Endometrial microvascular endothelial cells (primary cell): ENCODE data around the gene HIRA. TPM values are rescaled to one million over a fixed set of nuclear protein-coding genes. Genes with fewer than 3 reads are reported as not detected.

Source experiments
- in situ Hi-C: cut with HindIII; loops from 2 replicates; pipeline ENCODE4 v1.10.0; 2017; ENCODE audit warnings: low sequenced_read_pairs, low pct_unique_long_range_greater_than_20kb; ENCODE audit errors: inconsistent ontology term
- total RNA-seq: library from RNA; depleted of rRNA; stranded (reverse); fragments of >200 nt; gene quantifications from one replicate; pipeline ENCODE4 v1.2.3, GENCODE V29; 2015; ENCODE audit errors: inconsistent ontology term

HIRA gene, protein sequence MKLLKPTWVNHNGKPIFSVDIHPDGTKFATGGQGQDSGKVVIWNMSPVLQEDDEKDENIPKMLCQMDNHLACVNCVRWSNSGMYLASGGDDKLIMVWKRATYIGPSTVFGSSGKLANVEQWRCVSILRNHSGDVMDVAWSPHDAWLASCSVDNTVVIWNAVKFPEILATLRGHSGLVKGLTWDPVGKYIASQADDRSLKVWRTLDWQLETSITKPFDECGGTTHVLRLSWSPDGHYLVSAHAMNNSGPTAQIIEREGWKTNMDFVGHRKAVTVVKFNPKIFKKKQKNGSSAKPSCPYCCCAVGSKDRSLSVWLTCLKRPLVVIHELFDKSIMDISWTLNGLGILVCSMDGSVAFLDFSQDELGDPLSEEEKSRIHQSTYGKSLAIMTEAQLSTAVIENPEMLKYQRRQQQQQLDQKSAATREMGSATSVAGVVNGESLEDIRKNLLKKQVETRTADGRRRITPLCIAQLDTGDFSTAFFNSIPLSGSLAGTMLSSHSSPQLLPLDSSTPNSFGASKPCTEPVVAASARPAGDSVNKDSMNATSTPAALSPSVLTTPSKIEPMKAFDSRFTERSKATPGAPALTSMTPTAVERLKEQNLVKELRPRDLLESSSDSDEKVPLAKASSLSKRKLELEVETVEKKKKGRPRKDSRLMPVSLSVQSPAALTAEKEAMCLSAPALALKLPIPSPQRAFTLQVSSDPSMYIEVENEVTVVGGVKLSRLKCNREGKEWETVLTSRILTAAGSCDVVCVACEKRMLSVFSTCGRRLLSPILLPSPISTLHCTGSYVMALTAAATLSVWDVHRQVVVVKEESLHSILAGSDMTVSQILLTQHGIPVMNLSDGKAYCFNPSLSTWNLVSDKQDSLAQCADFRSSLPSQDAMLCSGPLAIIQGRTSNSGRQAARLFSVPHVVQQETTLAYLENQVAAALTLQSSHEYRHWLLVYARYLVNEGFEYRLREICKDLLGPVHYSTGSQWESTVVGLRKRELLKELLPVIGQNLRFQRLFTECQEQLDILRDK
- total RNA-seq = 18.4 TPM

DNA sequence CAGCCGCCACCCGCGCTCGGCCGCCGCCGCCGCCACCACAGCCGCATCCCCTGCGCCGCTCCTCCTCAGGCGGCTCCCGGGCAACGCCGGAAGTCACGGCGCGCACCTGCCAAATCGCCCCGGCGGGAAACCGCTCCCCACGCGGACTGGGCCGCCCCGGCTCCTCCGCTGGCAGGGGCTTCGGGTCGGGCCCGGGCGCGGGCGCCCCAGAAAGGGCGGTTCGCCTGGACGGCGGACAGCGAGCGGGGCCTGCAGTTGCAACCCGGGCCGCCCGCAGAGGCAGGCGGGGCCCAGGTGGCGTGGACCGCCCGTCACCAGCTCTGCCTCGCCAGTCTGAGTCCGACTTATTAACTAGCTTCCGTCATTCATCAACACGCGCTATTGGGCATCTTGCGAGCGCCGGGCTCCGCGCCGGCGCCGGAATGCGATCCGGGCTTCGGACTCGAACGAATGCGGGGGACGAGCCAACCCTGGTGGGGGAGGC is at the start of gene HIRA:
HIRA (minus strand) TSS at position 85 of the 484 bp plus-strand sequence. CDS start 257 bp downstream, outside the sequence.
- in situ Hi-C loops = no loop called here

DNA sequence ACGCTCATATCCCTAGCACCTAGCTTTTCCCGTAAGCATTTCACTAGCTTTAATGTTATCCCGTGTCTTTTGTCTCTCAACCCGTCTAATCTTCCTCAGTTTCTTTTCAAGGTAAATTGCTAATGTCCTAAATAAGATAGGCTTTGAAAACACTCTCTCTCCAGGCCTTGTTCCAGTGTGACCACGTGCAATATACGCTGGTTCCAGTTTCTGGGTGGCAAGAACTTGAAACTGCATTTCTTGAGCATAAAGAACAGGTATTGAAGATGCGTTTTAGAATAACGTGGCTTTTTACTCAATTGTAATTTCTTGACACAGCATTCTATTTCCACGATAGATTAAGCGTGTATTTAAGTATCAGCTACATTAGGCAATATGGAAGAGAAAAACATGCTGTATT is 49.3 kb upstream of the HIRA start:
- in situ Hi-C loops = no loop called here

DNA sequence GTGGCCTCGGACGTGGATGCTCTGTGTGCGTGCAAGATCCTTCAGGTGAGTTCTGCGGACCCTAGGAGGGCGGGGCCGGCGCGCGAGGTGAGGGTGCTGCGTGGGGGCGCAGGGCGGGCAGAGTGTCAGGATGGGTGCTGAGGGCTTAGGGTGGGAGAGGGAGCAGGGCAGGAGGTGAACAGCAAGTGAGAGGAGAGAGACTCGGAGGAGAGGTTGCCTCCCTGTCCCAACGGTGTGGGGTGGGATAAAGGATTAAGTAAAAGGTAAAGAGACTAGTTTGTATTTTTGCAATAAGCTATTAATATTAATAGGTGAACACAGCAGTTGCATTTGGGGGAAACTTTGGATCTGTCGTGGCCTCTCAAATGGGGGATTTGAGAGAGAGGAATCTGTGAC is 48.6 kb upstream of the HIRA start:
- in situ Hi-C loops = no loop called here

DNA sequence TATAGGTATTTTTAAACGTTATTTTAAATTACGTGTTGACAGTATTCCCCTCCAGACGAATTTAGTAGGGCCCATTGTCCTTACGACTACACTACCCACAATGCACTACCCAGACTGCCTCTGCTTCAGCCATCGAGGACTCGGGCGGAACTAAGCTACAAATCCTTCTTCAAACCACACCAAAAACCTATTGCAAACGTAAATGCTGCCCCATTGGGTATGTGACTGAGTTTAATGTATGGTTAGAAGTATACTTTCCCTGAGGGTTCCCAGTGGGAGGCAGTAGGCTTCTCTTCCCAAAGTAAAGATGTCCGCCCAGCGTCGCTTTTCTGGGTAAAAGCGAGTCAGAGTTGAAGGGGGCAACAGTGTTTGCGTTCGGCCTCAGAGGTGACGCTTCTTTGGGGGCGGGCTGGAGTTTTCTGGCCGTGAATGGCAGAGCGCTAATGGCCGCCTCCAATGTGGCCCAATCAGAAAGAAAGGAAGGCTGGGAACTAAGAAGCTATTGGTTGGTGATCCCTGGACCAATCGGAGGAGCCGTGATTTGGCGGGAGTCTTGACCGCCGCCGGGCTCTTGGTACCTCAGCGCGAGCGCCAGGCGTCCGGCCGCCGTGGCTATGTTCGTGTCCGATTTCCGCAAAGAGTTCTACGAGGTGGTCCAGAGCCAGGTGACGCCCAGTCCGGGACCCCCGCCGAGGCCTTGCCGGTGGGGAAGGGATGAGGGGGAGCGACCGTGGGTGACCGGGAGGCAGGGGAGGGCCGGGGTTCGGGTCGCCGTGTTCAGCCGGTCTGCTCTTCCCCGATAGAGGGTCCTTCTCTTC is 48.0 kb upstream of the HIRA start, which contains the start of gene CDC45:
CDC45 (plus strand) TSS at position 566 of the 818 bp plus-strand sequence; CDS start at position 615, 49 bp downstream.
- in situ Hi-C loops = no loop called here

DNA sequence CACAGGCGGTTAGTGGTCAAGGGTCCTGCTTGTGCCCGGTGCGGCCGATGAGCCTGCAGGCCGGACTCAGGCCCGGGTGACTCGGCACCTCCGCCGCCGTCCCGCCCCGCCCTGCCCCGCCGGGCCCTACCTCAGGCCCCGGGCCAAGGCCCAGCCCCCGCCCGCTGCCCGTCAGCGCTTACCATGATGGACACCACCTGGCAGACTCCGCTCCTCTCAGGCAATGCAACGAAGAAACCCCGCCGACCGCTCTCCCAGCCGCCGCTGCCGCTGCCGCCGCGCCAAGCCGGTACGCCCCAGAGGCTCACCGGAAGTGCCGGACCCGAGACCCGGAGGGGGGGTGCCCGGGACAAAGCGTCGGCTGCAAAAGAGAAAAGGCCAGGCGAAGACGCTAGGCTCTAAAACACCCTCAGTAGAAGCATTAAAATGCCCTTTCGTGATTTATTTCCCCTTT is 47.4 kb upstream of the HIRA start, which contains the start of gene UFD1:
UFD1 (minus strand) TSS at position 293 of the 454 bp plus-strand sequence; CDS start at position 185, 108 bp downstream.
- in situ Hi-C loops = no loop called here

DNA sequence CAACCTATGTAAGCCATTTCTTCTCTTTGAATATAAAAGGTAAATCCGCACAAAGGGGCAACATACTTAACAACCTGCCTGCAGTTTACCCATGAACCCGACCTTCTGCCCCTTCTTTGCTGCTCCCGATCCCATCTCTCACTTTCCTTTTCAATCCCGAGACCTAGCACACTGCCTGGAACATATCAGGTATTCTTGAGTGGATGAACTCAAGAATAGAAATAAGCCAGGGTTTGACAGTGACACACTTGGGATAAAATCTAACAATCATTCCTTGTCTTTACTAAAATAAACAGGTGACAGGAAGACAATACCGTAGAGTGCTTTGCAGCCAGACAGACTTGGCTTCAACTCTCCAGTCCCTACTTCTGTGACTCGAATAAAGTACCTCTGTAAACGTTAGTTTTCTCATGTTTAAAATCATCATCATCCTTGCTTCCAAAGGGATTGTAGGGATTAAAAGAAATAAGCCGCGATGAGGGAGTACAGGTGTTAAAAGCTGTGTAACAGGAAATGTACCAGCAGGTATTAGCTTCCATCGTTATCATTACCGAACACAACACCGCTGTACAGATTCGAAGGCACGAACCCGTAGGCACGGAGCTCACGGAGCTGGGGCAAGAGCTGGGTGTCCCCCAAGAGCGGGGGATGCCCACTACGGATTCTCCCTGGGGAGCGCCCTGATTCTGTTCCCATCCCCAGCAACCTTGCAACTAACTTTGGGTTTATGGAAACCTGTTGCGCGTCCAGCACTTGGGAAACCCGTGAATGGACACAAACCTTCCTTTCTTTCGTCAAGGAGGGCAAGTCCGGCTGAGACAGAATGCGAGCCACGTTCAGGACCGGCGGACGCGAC is 46.7 kb upstream of the HIRA start:
- in situ Hi-C loops = no loop called here

DNA sequence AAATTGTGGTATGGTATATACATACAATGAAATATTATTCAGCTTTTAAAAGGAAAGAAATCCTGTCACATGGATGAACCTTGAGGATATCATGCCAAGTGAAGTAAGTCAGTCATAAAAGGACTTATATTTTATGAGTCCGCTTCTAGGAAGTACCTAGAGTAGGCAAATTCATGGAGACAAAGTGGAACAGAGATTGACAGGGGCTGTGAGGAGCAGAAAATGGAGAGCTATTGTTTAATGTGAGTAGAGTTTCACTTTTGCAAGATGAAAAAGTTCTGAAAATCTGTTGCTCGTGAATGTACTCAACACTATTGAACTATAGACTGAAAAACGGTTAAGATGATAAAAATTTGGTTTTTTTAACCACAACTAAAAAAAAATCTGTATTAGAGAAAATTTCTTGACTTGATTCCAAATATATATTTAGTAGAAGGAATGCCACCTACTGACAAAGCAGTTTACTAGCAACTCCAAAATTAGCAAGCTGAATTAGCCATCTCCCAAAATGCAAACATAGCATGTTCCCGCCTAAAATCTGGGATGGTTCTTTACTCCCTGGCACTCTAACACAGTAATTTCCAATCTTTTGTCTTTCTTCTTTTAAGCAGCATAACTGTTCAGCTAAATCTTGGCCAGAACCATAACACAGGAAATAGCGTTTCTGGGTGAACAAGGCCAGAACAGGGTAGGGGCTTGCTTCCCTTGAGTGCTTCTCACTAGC is 46.0 kb upstream of the HIRA start:
- in situ Hi-C loops = no loop called here

DNA sequence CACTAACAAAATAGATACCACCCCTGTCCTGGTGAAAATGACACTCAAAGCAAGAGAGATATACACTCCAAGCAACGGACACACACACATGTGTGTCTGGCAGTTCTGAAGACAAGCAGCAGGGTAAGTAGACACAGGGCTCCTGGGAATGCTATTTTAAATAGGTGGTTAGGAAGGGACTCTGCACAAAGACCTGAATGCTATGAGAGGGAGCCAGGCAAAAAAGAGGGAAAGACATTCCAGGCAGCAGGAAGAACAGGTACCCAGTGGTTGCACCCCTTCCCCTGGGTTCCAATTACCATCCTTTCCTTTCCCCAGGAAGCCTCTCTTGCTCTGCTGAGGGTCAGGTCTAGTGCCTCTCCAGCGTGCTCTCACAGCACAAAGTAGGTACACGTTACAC is 44.5 kb upstream of the HIRA start:
- in situ Hi-C loops = no loop called here

DNA sequence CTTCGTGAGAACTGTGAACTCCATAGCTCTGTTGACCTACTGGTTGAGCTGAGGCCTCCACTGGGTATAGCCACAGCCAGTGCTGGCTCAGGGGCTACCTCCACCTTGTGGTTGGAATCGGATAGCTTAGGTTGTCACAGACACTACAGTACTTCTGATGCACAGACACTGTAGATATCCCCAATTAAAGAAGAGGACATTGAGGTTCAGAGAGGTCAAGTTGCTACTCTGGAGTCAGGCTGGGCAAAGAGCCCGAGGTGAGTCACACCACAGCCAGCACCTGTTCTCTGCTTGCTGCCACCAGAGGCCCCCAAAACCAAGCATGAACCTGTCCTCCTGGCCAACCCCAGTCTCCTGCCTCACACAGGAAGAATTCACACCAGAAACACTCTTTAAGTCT is 42.0 kb upstream of the HIRA start:
- in situ Hi-C loops = no loop called here

DNA sequence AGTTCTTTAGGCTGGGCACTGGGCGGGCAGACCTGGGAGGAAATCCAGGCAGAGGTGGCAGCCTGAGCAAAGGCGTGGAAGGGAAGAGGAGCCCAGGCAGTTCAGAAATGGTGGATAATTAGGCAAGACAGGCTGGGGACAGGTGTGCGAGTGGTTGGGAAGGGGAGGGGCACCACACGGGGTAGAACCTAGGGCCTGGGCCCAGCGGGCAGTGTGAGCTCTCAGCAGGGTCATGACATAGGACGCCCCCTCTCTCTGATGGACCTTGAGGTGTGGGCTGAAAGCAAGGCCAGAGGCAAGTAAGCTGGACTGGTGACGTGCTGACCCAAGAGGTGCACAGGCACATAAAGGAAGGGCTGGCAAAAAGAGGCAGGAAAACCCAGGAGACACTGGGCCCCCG is 40.7 kb upstream of the HIRA start:
- in situ Hi-C loops = no loop called here

DNA sequence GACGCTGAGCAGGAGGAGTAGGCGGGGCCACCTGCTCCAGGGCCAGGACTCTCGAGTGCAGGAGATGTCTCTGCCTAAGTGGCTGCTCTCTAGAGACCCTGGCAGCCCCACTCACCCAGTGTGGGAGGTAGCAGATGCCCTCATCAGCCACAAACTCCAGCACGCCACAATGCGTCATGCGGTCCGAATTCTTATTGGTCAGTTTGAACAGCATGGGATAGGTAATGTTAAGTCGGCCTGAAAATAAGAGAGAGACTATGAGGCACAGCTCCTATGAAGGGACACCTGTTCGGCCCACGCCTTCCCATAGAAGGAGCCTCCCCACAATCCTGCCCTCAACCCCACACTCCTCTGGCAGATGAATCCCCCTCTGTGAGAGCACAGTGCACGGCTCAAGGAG is 40.0 kb upstream of the HIRA start:
- in situ Hi-C loops = no loop called here

DNA sequence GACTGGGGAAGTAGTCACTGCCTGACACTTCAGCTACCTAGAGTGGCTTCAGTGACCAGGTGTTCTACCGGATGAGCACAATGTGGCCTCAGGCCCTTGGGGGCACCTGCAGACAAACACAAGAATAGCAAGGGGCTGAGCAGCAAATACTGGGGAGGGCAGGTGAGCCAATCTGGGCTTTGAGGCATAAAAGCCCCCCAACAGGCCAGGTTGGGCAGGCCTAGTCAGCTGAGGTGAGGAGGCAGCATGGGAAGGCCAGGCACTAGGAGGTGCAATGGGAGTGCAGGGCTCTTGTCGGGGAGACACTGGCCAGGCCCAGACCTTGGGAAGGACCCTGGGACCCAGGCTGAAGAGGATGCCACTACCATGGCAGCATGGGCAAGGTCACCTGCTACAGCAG is 38.5 kb upstream of the HIRA start:
- in situ Hi-C loops = no loop called here

DNA sequence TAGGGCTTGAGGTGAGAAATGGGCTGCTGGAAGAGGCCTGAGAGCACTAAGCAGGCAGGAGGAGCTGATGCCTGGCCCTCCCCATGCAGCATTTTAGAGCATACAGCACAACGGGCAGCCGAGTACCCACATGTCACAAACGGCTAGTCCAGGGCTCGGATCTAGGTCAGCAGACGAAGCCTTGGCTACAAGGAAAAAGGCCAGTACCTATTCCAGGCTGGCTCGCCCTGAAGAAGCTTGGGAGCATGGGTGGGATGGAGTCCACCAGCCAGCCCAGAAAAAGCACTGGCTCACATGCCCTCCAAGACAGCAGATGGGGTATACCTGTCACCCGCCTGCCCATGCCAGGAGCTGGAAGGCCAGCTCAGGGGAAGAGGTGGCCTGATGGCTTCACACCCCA is 37.9 kb upstream of the HIRA start:
- in situ Hi-C loops = no loop called here

DNA sequence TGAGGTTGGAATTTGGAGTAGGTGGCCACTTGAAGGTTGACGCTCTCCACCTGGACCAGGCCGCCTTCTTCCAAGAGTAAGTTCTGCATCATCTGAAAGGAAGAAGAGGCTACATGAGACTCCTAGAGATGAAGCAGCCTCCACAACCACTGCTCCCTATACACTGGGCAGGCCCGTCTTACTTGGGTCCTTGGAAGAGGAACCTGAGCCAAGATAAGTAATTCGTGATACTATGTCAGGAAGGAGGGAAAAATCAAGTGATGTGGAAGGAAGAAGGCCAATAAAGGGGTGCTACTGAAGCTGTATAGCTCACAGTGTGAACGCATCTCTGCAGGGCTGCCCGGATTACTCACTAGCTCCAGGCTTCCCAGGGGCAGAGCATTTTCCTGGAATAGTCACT is 36.4 kb upstream of the HIRA start:
- in situ Hi-C loops = no loop called here

DNA sequence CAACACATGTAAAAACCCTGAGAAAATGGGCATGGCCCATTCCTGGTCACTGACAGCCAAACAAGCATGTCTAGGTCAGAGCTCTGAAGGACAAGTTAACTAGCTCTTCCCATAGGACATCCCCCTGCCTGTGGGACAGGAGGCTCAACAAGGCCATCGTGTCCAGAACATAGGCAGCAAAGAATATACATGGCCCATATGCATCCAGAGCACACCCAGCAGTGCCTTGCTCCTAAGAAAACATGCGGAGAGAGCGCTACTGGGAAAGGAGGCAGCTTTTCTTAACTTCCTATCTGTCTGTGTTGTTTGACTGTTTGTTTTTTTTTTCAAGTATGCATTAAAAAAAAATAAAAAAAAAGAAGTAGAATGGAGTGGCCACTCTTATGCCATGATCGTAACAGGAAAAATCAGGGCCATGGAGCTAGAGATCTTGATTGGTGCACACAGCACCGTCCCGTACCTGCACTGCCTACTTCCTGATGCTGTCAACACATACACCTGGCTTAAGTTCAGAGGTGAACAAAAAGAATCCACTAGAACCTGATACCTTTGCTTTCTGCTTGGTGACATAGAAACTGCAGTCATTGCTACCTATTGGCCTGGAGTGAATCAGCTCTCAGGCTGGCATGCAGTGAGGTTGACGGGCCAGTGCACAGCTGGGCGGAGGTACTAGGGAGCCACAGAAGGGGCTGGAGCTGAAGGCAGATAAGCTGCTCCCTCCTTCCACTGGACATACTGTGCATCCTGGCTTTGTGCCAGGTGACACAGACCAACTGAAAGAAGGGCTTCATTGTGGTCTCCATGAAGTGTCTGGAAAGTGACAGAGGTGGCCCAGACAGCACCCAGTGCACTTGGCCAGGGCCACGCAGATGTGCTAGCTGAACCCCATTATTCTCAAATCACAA is 35.6 kb upstream of the HIRA start:
- in situ Hi-C loops = no loop called here

DNA sequence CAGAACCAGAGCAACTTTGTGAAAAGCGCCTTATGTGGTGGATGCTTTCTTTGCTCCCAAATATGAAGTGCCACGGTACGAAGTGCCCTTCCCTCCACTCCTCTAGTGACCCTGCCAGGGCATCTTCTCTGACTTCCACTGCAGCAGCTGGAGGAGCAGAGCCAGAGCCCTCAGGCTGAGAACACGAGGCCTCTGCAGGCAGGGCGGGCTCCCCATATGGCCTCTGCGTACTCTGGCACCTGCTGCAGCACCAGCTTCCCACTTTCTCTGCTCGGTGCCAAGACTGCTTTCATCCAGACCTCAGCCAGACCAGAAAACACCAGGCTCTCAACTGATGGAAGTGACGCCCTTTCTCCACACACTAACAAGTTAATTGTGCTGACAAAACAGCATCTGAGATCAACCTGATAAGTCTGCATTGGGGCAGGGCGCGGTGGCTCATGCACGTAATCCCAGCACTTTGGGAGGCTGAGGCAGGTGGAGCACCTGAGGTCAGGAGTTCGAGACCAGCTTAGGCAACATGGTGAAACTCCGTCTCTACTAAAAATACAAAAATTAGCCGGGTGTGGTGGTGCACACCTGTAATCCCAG is 34.7 kb upstream of the HIRA start:
- in situ Hi-C loops = no loop called here
